Omental fat pad (tissue), 4 donors: ENCODE measurements around the gene DHH. TPM values are rescaled to one million over a fixed set of nuclear protein-coding genes. Genes with fewer than 3 reads are reported as not detected.

Source experiments
- ATAC-seq: fragments of 150-250 bp; one replicate; pipeline ENCODE4 v1.9.1; 2016; ENCODE audit warnings: mild to moderate bottlenecking, moderate library complexity; ENCODE audit not compliant: low FRiP score
- DNase-seq: peaks from one replicate; pipeline ENCODE4 v3.0.0-alpha.2; 2019; ENCODE audit warnings: low spot score
- CTCF ChIP-seq, 3 donors: fragments of 450-650 bp; IDR thresholded peaks; one replicate each; pipeline ENCODE4 v1.5.1; 2016 to 2017; ENCODE audit warnings: antibody characterized with exemption in 3 of 3, mild to moderate bottlenecking in 3 of 3, moderate library complexity in 2 of 3
- total RNA-seq, 4 donors: library from RNA; depleted of rRNA; stranded (reverse); fragments of >200 nt; gene quantifications; one replicate each; pipeline ENCODE4 v1.1.0, GENCODE V29; 2016

Gene DHH
- total RNA-seq, 4 donors from 2014 or later, result 0.72 to 2.0 (median 1.3) TPM

DNA sequence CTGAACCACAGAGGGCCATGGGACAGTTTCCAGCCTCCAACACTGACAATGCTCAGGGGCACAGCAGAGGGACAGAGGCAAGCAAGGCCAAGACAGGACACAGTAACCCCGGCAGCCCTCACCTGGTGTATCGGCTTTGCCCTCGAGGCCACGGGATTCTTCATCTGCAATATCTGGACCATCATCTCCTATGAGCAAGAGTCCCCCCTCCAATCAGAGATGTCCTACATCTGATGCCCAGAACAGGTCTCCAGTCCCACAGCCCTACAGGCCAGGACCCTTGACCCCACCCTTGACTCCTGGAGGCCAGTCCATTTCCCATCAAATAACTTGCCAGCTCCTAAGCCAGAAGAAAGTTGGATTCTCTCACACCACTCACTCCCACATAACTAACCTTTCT, 51.4 kb downstream of the DHH start:
- no peak for TF ChIP-seq CTCF (IDR thresholded peaks at IDR 0.05)
- ATAC-seq (no peak), DNase-seq (no peak)

- DNase-seq, result no peak
- TF ChIP-seq CTCF (IDR thresholded peaks at IDR 0.05), result no peak
Observed at GRCh38 chr12:49041881-49042484, 52.6 kb downstream of the DHH start.

GRCh38 chr12:49041036-49041880, 53.3 kb downstream of the DHH start:
- DNase-seq (no peak), ATAC-seq (no peak)
- no peak for TF ChIP-seq CTCF (IDR thresholded peaks at IDR 0.05)

More at GRCh38 chr12:49041881-49042484, 52.6 kb downstream of the DHH start:
- ATAC-seq, result no peak

DNA sequence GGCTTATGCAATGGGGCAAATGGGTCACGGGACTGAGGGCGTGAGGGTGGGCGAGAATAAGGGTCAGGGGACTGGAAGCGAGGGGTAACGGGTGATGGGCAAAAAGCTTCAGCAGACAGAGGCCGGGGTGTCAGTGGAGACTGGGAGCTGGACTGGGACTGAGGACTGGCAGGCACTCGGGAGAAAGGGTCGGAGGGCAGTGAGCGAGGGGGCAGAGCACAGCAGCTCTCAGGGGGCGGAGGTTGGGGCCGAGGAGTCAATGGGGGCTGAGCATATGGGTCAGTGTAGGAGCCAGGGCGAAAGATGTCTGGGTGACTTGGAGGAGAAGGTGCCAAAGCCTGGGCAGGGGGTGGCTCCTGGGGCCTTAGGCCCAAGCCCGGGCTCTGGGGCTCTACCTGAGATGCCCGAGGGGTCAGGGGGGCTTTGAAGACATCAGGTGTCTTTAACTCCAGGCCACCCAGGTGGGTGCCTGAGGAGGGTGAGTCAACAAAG, 54.2 kb downstream of the DHH start:
- no peak for TF ChIP-seq CTCF (IDR thresholded peaks at IDR 0.05)
- no peak for ATAC-seq

GRCh38 chr12:49039421-49040363, 54.9 kb downstream of the DHH start:
- ATAC-seq (no peak), DNase-seq (no peak)
- no peak for TF ChIP-seq CTCF (IDR thresholded peaks at IDR 0.05)

More for the DNA sequence above, 54.2 kb downstream of the DHH start:
- no peak for DNase-seq

GRCh38 chr12:49038291-49038955, 56.2 kb downstream of the DHH start:
- DNase-seq, result no peak
- ATAC-seq, result no peak

More at GRCh38 chr12:49038291-49038955, 56.2 kb downstream of the DHH start:
- TF ChIP-seq CTCF (IDR thresholded peaks at IDR 0.05), result no peak
